A204.1 (cell line): ENCODE results near the gene ABI3.
"Not testable (repeated sequence)": the region's sequence is repeated elsewhere in the genome, so short reads cannot be mapped to it uniquely, and the experiment has no call there.

Source experiments
- FAIRE-seq: peaks from 2 replicates; lab custom pipeline; 2012; peaks lifted over from hg19 to GRCh38; lab: Jason Lieb, UNC

Gene ABI3

DNA sequence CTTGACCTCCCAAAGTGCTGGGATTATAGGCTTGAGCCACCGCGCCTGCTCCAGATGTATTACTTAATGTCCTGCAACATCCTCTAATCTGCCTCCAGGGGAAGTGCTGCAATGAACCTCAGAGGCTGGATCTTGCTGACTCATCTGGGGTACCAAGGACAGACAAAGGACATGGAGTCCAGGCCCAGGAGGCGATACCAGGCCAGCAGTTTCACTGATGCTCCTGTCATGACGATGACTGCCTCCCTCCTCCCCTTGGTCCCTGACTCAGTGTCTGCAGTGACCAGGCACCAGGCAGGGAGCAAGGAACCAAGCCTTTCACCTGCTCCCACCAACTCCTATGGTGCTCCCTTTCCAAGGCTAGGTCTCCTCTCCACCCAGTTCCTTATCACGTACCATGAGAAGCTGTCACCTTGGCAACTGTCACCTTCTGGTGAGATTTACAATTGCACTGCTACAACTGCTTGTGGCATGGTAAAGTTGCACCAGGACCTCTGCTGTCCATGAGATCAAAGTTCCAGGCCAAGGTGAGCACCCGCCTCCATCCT is 41.7 kb downstream of the ABI3 start:
- no peak for FAIRE-seq

GRCh38 chr17:49254066-49254465 is 43.6 kb downstream of the ABI3 start:
- no peak for FAIRE-seq

DNA sequence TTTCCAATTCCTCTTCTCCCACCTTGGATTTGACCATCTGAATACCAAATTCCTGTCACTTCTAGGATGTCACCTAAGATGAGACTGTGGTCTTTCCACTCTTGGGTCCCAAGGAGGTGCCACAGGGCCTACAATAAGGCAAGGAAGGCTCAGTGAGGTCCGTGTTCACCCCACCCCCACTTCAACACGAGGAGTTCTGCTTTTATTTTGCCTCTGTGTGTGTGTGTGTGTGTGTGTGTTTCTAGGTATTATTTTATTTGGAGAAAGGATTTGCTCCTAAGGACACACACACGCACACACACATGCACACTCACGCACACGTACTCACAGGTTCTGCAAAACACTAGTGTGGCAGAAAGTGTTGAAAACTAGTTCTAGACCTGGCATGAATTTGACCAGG is 44.6 kb downstream of the ABI3 start:
- no peak for FAIRE-seq

DNA sequence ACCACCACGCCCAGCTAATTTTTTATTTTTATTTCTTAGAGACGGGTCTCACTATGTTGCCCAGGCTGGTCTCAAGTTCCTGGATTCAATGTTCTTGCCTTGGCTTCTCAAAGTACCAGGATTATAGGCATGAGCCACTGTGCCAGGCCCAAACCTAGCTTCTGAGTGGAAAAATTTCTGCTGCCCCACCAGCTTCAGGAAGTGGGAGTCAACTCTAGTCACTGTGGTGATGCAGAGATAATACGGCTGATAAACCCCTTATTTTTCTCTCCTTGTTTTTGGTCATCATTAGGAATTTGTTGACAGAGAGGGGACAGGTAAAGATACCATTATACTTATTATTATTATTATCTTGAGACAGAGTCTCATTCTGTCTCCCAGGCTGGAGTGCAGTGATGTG is 47.9 kb downstream of the ABI3 start:
- FAIRE-seq = no peak

- no peak for FAIRE-seq
These were observed 49.1 kb downstream of the ABI3 start for GRCh38 chr17:49259663-49260010.

DNA sequence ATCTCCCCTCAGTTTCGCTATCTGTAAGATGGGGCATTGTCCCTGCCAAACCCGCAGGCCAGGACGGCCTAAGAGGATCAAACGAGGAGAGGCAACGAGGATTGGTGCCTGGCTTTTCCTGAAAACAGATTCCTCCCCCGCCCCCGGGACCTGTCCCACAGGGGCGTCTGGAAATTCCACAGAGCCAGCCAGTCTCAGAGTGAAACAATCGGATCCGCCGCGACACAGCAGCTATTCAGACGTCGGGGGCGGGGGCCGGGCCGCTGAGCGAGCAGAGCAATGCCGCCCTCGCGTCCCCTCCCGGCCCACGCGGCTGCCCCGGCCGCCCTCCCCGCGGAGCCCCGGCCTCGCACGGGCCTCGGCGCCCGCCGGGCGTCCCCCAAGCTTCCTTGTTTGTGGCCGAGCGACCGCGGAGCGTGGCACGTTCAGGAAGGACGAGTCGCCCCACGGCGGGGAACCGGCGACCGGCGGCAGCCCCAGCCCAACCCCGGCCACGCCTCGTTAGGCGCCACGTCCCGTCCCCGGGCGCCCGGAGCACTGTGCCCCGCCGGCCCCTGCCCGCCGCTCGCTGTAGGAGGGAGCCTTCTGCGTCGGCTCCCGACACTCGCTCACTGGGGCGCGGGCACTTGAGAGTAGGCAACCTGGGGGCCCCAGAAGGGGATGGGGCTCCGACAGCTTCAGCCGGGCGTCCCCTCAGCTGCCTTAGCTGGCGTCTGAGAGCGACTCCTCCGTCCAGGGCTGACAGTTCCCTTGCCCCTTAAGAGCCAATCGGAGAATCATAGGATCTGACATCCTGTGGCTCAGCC is 49.7 kb downstream of the ABI3 start:
- no peak for FAIRE-seq

DNA sequence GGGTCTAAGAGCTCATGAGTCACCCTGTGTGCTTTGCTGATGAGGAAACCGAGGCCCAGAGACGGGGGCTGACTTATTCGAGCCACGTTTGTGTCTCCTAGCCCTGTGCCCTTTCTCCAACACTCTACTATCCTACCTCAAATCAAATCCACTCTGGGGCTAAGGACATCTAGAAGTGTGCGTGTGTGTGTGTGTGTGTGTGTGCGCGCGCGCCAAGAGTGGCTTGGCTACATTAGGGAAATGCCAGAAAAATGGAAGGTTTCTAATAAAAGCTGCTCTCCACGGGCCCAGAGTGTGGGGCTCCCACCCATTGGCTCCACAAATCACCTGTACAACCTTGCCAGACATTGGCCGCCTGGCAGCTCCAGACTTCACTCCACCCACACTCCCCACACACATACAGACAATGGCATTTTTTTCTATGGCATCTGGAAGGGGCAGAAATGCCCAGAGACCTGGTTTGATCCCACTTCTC is 50.3 kb downstream of the ABI3 start:
- FAIRE-seq = no peak

DNA sequence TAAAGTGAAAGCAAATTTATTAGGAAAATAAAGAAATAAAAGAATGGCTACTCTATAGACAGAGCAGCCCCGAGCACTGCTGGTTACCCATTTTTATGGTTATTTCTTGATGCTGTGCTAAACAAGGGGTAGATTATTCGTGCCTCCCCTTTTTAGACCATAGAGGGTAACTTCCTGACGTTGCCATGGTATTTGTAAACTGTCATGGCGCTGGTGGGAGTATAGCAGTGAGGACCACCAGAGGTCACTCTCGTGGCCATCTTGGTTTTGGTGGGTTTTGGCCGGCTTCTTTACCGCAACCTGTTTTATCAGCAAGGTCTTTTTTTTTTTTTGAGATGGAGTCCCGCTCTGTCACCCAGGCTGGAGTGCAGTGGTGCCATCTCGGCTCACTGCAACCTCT is 51.0 kb downstream of the ABI3 start:
- not testable (repeated sequence) for FAIRE-seq

DNA sequence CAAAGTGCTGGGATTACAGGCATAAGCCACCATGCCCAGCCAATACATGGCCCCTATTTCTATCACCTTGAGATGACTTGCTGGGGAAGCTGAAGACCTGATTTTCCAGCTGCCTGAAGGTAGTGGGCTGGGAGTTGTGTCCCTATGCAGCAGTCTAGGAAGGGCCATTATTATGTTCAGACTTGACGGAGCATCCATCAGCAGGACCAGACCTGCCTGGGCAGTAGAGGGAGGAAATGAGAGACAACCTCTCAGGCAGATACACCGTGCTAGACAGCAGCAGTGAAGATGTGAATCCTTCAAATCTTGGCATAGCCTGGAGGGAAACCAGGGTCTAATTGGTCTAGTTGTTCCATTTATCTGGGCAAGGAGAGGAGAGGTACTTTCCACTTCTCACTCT is 55.7 kb downstream of the ABI3 start:
- no peak for FAIRE-seq

- FAIRE-seq = no peak
These were observed 57.4 kb downstream of the ABI3 start for GRCh38 chr17:49267912-49268311.

GRCh38 chr17:49269356-49269755 is 58.8 kb downstream of the ABI3 start:
- FAIRE-seq = no peak
